GM12878 (cell line): ENCODE measurements around the gene WDR11. TPM values are rescaled to one million over a fixed set of nuclear protein-coding genes. Genes with fewer than 3 reads are reported as not detected.

Source experiments
- ATAC-seq: fragments of 200-7000 bp; cut with Tn5 transposase; 3 replicates; pipeline ENCODE4 v1.9.1; 2020; ENCODE audit warnings: mild to moderate bottlenecking, moderate library complexity
- BruUV-seq: library from RNA; stranded (reverse); fragments of 400-500 nt; replicated peaks from 2 replicates; lab custom pipeline; 2021; lab: Mats Ljungman, UMichigan
- CTCF ChIA-PET: fragments of 300-600 bp; sonication (Branson Sonifier 250); formaldehyde crosslinking; extraction: SDS; loops from one replicate; lab custom pipeline; 2021; ENCODE audit warnings: inconsistent platforms; lab: Yijun Ruan, JAX
- POLR2A ChIA-PET: fragments of 350-600 bp; formaldehyde crosslinking; extraction: SDS; loops from one replicate; lab custom pipeline; 2021; ENCODE audit warnings: inconsistent platforms; lab: Charles Lee
- RAD21 ChIA-PET: fragments of 300-600 bp; sonication (Branson Sonifier 250); formaldehyde crosslinking; loops from one replicate; lab custom pipeline; 2023; ENCODE audit warnings: antibody characterized with exemption; ENCODE audit not compliant: unreplicated experiment; lab: Charles Lee
- SMC1A ChIA-PET: fragments of 300-600 bp; sonication (Branson Sonifier 250); formaldehyde crosslinking; loops from one replicate; lab custom pipeline; 2023; ENCODE audit not compliant: unreplicated experiment, uncharacterized antibody; lab: Charles Lee
- DNase-seq: peaks from one replicate; pipeline ENCODE4 v3.0.0-alpha.2; 2011; ENCODE audit warnings: low read depth, low spot score
- FAIRE-seq: peaks from 3 replicates; lab custom pipeline; 2011; peaks lifted over from hg19 to GRCh38; lab: Jason Lieb, UNC
- H2AFZ ChIP-seq: 2 replicates; pipeline ENCODE4 v1.6.0; 2011; ENCODE audit warnings: low read depth, low read length, control low read depth; ENCODE audit not compliant: control insufficient read depth
- H3K27ac ChIP-seq: 2 replicates; pipeline ENCODE4 v1.5.1; 2011; ENCODE audit warnings: control low read depth; ENCODE audit not compliant: control insufficient read depth, insufficient read depth
- H3K27me3 ChIP-seq, 2 experiments: replicated peaks in 1 of 2; 2 replicates each; pipeline versions ENCODE4 v1.6.0 to v1.6.1; 2011; ENCODE audit warnings: low read length in 1 of 2; ENCODE audit not compliant: control insufficient read depth in 2 of 2, insufficient read depth in 2 of 2
- H3K36me3 ChIP-seq, 2 experiments: 2 replicates each; pipeline ENCODE4 v1.5.1; 2011; ENCODE audit warnings: low read length in 1 of 2; ENCODE audit not compliant: control insufficient read depth in 2 of 2, insufficient read depth in 2 of 2
- H3K4me1 ChIP-seq: 2 replicates; pipeline ENCODE4 v1.6.1; 2011; ENCODE audit warnings: mild to moderate bottlenecking, low read length, moderate library complexity, mixed read lengths; ENCODE audit not compliant: control insufficient read depth, insufficient read depth
- H3K4me2 ChIP-seq: 2 replicates; pipeline ENCODE4 v1.6.0; 2011; ENCODE audit warnings: control low read depth; ENCODE audit not compliant: control insufficient read depth, insufficient read depth
- H3K4me3 ChIP-seq: fragments of 200-600 bp; sonication (generic); 2 replicates; pipeline ENCODE4 v1.5.1; 2016
- H3K79me2 ChIP-seq: 2 replicates; pipeline ENCODE4 v1.6.0; 2011; ENCODE audit warnings: low read length; ENCODE audit not compliant: control insufficient read depth, insufficient read depth
- H3K9ac ChIP-seq: 2 replicates; pipeline ENCODE4 v1.8.0; 2011; ENCODE audit warnings: low read length, control low read depth, mixed read lengths; ENCODE audit not compliant: control insufficient read depth, insufficient read depth
- H3K9me3 ChIP-seq: replicated peaks from 3 replicates; pipeline ENCODE4 v1.5.1; 2011; ENCODE audit warnings: mild to moderate bottlenecking, low read length; ENCODE audit not compliant: control insufficient read depth, insufficient read depth
- H4K20me1 ChIP-seq: 2 replicates; pipeline ENCODE4 v1.6.0; 2011; ENCODE audit not compliant: control insufficient read depth, insufficient read depth
- ATF7 ChIP-seq: fragments of 450-650 bp; IDR thresholded peaks from 2 replicates; pipeline ENCODE4 v1.6.1; 2016; ENCODE audit warnings: low read depth, mild to moderate bottlenecking
- CUX1 ChIP-seq: IDR thresholded peaks from 2 replicates; pipeline ENCODE4 v1.6.1; 2012; ENCODE audit warnings: improper control_type of control experiment, low read depth, low read length; ENCODE audit not compliant: insufficient replicate concordance
- FOXK2 ChIP-seq: fragments of 450-650 bp; IDR thresholded peaks from 2 replicates; pipeline ENCODE4 v1.6.1; 2017; ENCODE audit warnings: mild to moderate bottlenecking, moderate library complexity
- IKZF2 ChIP-seq, 2 experiments: fragments of 450-650 bp; IDR thresholded peaks; 2 replicates each; pipeline ENCODE4 v1.6.1; 2017; ENCODE audit warnings: mild to moderate bottlenecking in 2 of 2, moderate library complexity in 2 of 2
- MEF2B ChIP-seq: fragments of 450-650 bp; IDR thresholded peaks from 2 replicates; pipeline ENCODE4 v1.6.1; 2018; ENCODE audit warnings: mild to moderate bottlenecking, moderate library complexity; ENCODE audit not compliant: partially characterized antibody, poor library complexity, severe bottlenecking
- NR2F1 ChIP-seq: fragments of 450-650 bp; conservative IDR thresholded peaks from 2 replicates; pipeline ENCODE4 v1.6.1; 2017; ENCODE audit warnings: mild to moderate bottlenecking
- POLR2AphosphoS2 ChIP-seq: IDR thresholded peaks from 2 replicates; pipeline ENCODE4 v1.6.1; 2011; ENCODE audit warnings: low read depth, mild to moderate bottlenecking, low read length, improper control_type of control experiment, moderate library complexity
- RELB ChIP-seq: fragments of 450-650 bp; IDR thresholded peaks from 2 replicates; pipeline ENCODE4 v1.6.1; 2017; ENCODE audit warnings: low read depth, mild to moderate bottlenecking, moderate library complexity
- ZNF207 ChIP-seq: fragments of 450-650 bp; IDR thresholded peaks from 2 replicates; pipeline ENCODE4 v1.6.1; 2014; ENCODE audit warnings: antibody characterized with exemption, mild to moderate bottlenecking, borderline replicate concordance
- ZNF384 ChIP-seq: IDR thresholded peaks from 2 replicates; pipeline ENCODE4 v1.6.1; 2012; ENCODE audit warnings: low read depth, mild to moderate bottlenecking, low read length, improper control_type of control experiment, borderline replicate concordance
- ZNF687 ChIP-seq: fragments of 450-650 bp; IDR thresholded peaks from 2 replicates; pipeline ENCODE4 v1.6.1; 2017; ENCODE audit warnings: mild to moderate bottlenecking, moderate library complexity
- WGBS: methylation state at CpG from one replicate; pipeline ENCODE4 v1.1.6; 2016; ENCODE audit warnings: low lambda C conversion rate; ENCODE audit not compliant: insufficient replicate concordance, insufficient coverage; ENCODE audit errors: missing lambda C conversion rate; 5-methylcytosine and 5-hydroxymethylcytosine counted together
- in situ Hi-C: fragments of 300-500 bp; cut with MboI; formaldehyde crosslinking; loops from 9 replicates; pipeline ENCODE4 v1.14.3; 2018; ENCODE audit warnings: mixed read lengths
- intact Hi-C: fragments of 100-400 bp; cut with micrococcal nuclease; formaldehyde crosslinking; loops from one replicate; pipeline ENCODE4 v1.14.2; 2022; ENCODE audit not compliant: unreplicated experiment
- polyA plus RNA-seq, 11 experiments: library from polyadenylated mRNA; depleted of rRNA in 4 of 11; unstranded in 6 of 11; stranded (reverse) in 5 of 11; fragments of >200 nt; fragmentation: Nextera tagmentation in 4 of 11; fragmentation: Illumina TruSeq in 1 of 11; extraction: Ambion mirVana in 4 of 11; extraction: Trizol in 1 of 11; gene quantifications; 1 replicate in 1 of 11; 2 replicates in 10 of 11; pipeline versions ENCODE4 v1.2.1 to v1.2.3, GENCODE V29; 2011 to 2016; ENCODE audit warnings: inconsistent platforms in 2 of 11, missing spikeins in 2 of 11, low read depth in 1 of 11
- total RNA-seq, 4 experiments: library from RNA; depleted of rRNA in 3 of 4; stranded (reverse); fragments of >200 nt in 3 of 4; fragmentation: Illumina TruSeq in 1 of 4; extraction: Trizol in 1 of 4; gene quantifications; 2 replicates each; pipeline versions ENCODE4 v1.2.1 to v1.2.3, GENCODE V29; 2013 to 2021

Gene WDR11
- total and polyA plus RNA-seq, 10 of the 15 experiments (the other 5 are each of a cell fraction or from before 2014, with no cell fraction given), result 21.3 to 132 (median 42.6) TPM

GRCh38 chr10:120825878-120826769 lies 25.0 kb upstream of the WDR11 start:
- DNase-seq, result no peak
- H3K4me2 ChIP-seq, result no peak overlapping the region
- POLR2A ChIA-PET, result interaction anchor here (1.1 to 1.2 kb wide), 2 partner anchors 25 to 27 kb away, joined by 3 read pairs; no protein-coding TSS in a partner anchor
- no TSS peak for BruUV-seq
- H2AFZ ChIP-seq, result no peak overlapping the region
- no peak for FAIRE-seq
- H3K9me3 ChIP-seq, result no peaks in the 10 kb centered on the region
- in situ Hi-C loops (no loop called here), intact Hi-C loops (no loop called here)
- no peaks in the 10 kb centered on the region for H3K79me2 ChIP-seq
- SMC1A ChIA-PET, result interaction anchor here (0.9 to 1.8 kb wide), 4 partner anchors 22 to 68 kb away, joined by 3 to 7 read pairs (median 4); no protein-coding TSS in a partner anchor
- 30% methylated on average over 3 of the region's 3 CpGs for WGBS
- H3K27ac ChIP-seq, result no peak overlapping the region
- H3K27me3 ChIP-seq, result no peaks in the 10 kb centered on the region
- no peaks in the 10 kb centered on the region for H3K36me3 ChIP-seq
- ATAC-seq, result no peak
- H3K9ac ChIP-seq, result no peak overlapping the region
- H3K4me1 ChIP-seq, result peaks cover 20% of the 10 kb centered on the region
- CTCF ChIA-PET, result interaction anchor here (0.8 to 3.5 kb wide), 7 partner anchors 10 to 1235 kb away, joined by 3 to 28 read pairs (median 4); no protein-coding TSS in a partner anchor
- RAD21 ChIA-PET, result interaction anchor here (0.7 to 0.8 kb wide), 2 partner anchors 9 to 25 kb away, joined by 3 to 4 read pairs; partner anchors contain the start of gene WDR11
- H4K20me1 ChIP-seq, result no peaks in the 10 kb centered on the region
- H3K4me3 ChIP-seq, result no peak overlapping the region
- no peak for TF ChIP-seq CUX1
- TF ChIP-seq MEF2B, result no peak
- no peak for TF ChIP-seq ZNF384
- no peak for TF ChIP-seq IKZF2 (IDR thresholded peaks at IDR 0.05)
- TF ChIP-seq NR2F1, result no peak
- TF ChIP-seq RELB, result no peak
- TF ChIP-seq FOXK2, result no peak
- TF ChIP-seq ATF7, result no peak
- TF ChIP-seq ZNF687, result no peak
- TF ChIP-seq POLR2AphosphoS2, result no peak
- no peak for TF ChIP-seq ZNF207
